ENCODE data around the gene MED26. TPM values are rescaled to one million over a fixed set of nuclear protein-coding genes. Genes with fewer than 3 reads are reported as not detected.
A peak's percentile ranks its signal among the peaks of the same experiment; 100 is the strongest.

MED26 gene
- total RNA-seq, 2 donors from 2014 or later = 13.5 to 29.9 TPM

DNA sequence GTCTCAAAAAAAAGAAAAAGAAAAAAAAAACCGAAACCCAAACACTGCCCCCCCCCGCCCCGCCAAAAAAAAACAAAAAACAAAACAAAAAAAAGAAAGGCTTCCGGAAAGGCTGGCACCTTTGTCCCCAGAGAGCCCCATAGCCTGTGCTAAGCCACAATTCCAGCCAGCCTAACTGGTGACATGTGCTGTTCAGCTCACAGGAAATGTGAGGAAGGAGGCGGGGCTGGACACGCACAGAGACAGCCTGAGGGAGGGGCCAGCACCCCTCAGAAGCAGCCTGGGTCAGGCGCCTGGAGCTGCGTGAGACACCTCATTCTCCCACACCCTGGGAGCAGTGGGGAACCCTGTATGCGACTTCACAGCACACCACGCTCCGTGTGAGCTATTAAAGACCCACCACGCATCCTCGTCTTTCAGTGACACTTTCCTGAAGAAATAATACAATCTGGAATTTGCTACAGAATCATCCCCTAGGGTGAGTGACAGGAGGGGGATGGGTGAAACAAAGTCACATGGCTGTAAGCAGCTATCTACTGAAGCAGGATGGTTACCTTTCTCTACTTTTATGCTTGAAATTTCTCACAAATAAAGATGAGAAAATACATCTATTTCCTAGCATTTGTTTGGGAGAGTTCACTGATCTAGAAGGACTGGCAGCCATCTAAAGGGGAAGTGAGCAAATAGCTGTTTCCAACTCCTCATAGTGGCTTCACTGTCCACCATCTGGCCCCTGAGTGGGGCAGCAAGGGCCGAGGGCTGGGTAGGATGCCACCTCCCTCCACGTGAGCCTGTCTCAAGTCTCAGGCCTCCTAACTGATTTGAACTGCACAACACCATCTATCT is 43.5 kb downstream of the MED26 start:
- Histone ChIP-seq H3K4me1 (replicated peaks) (peaks cover 25% of the 10 kb centered on the region), H3K27ac (peak overlapping the region; percentile 48 to 64), H3K9me3 (no peaks in the 10 kb centered on the region), H3K36me3 (no peaks in the 10 kb centered on the region), H3K27me3 (replicated peaks; ENCODE audit: insufficient read depth) (no peaks in the 10 kb centered on the region), H3K4me3 (no peak overlapping the region)
- DNase-seq (ENCODE audit: low spot score) = peak; percentile 77
- peak; percentile 48 for TF ChIP-seq POLR2A (IDR thresholded peaks at IDR 0.05)
- TF ChIP-seq POLR2AphosphoS5 (IDR thresholded peaks at IDR 0.05) = peak; percentile 74
- TF ChIP-seq CTCF (IDR thresholded peaks at IDR 0.05) = no peak
- intact Hi-C loops (cut with DNase I) = no loop called here
- WGBS = 15% methylated on average over 15 of the region's 15 CpGs

- no peak overlapping the region for H3K27ac ChIP-seq
Observed at GRCh38 chr19:16582486-16583261, 45.3 kb downstream of the MED26 start.

DNA sequence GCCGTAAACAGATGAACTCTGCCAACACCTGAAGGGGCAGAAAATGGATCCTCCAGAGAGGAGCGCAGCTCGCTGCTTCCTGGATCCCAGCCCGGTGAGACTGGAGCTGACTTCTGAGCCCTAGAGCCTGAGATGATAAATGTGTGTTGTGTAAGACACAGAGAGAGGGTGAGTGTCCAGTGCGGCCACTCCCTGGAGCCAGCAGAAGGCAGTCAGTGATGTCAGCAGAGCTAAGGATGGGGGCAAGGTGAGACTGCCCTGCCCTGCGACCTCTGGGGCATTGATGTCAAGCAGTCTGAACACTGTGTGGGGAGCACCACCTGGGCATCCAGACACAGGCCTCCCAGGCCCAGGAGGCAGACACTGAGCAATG is 46.0 kb downstream of the MED26 start:
- intact Hi-C loops (cut with DNase I) = no loop called here
- WGBS = 90% methylated on average over 6 of the region's 6 CpGs
- H3K4me1 ChIP-seq (replicated peaks) = peaks cover 4% of the 10 kb centered on the region

More at GRCh38 chr19:16582486-16583261, 45.3 kb downstream of the MED26 start:
- no peaks in the 10 kb centered on the region for H3K36me3 ChIP-seq
- peaks cover 11% of the 10 kb centered on the region for H3K4me1 ChIP-seq (replicated peaks)
- DNase-seq (ENCODE audit: low spot score) = no peak
- H3K9me3 ChIP-seq = no peaks in the 10 kb centered on the region
- no peak overlapping the region for H3K4me3 ChIP-seq
- 75% methylated on average over 10 of the region's 10 CpGs for WGBS
- H3K27me3 ChIP-seq (replicated peaks; ENCODE audit: insufficient read depth) = no peaks in the 10 kb centered on the region
- intact Hi-C loops (cut with DNase I) = no loop called here
- TF ChIP-seq POLR2A (IDR thresholded peaks at IDR 0.05) (no peak), CTCF (IDR thresholded peaks at IDR 0.05) (no peak), POLR2AphosphoS5 (IDR thresholded peaks at IDR 0.05) (no peak)

GRCh38 chr19:16581145-16581970 is 46.6 kb downstream of the MED26 start:
- no peak overlapping the region for H3K27ac ChIP-seq
- intact Hi-C loops (cut with DNase I) = no loop called here
- H3K27me3 ChIP-seq (replicated peaks; ENCODE audit: insufficient read depth) = no peaks in the 10 kb centered on the region
- H3K4me1 ChIP-seq (replicated peaks) = peaks cover 3% of the 10 kb centered on the region
- TF ChIP-seq CTCF (IDR thresholded peaks at IDR 0.05) = no peak
- TF ChIP-seq POLR2AphosphoS5 (IDR thresholded peaks at IDR 0.05) = no peak
- TF ChIP-seq POLR2A (IDR thresholded peaks at IDR 0.05) = no peak
- peaks cover under 1 to 6% of the 10 kb centered on the region in 2 donors for H3K36me3 ChIP-seq
- DNase-seq (ENCODE audit: low spot score) = no peak
- H3K9me3 ChIP-seq = no peaks in the 10 kb centered on the region
- H3K4me3 ChIP-seq = no peak overlapping the region
- WGBS = 75% methylated on average over 12 of the region's 12 CpGs

More for the DNA sequence above, 46.0 kb downstream of the MED26 start:
- H3K9me3 ChIP-seq = no peaks in the 10 kb centered on the region
- no peaks in the 10 kb centered on the region for H3K27me3 ChIP-seq (replicated peaks; ENCODE audit: insufficient read depth)
- no peak for DNase-seq (ENCODE audit: low spot score)
- H3K27ac ChIP-seq = no peak overlapping the region
- TF ChIP-seq POLR2A (IDR thresholded peaks at IDR 0.05) = no peak
- TF ChIP-seq POLR2AphosphoS5 (IDR thresholded peaks at IDR 0.05) = no peak
- no peak for TF ChIP-seq CTCF (IDR thresholded peaks at IDR 0.05)
- H3K4me3 ChIP-seq = no peak overlapping the region
- H3K36me3 ChIP-seq = peaks cover 0 to 4% of the 10 kb centered on the region in 2 donors
